Glutamatergic neuron (in vitro differentiated cells): ENCODE measurements around the gene KRTAP17-1. TPM values are rescaled to one million over a fixed set of nuclear protein-coding genes. Genes with fewer than 3 reads are reported as not detected.

Source experiments
- DNase-seq: peaks from one replicate; pipeline ENCODE4 v3.0.0; 2022
- H3K27ac Mint-ChIP-seq: one replicate; pipeline ENCODE4 v1.8.0; 2020; ENCODE audit warnings: mild to moderate bottlenecking, mixed read lengths, inconsistent platforms; ENCODE audit not compliant: unreplicated experiment
- H3K27me3 Mint-ChIP-seq: one replicate; pipeline ENCODE4 v1.8.0; 2020; ENCODE audit warnings: mild to moderate bottlenecking, moderate library complexity, mixed read lengths, inconsistent platforms; ENCODE audit not compliant: unreplicated experiment
- H3K36me3 Mint-ChIP-seq: one replicate; pipeline ENCODE4 v1.8.0; 2020; ENCODE audit warnings: mild to moderate bottlenecking, mixed read lengths, inconsistent platforms; ENCODE audit not compliant: unreplicated experiment
- H3K4me1 Mint-ChIP-seq: one replicate; pipeline ENCODE4 v1.8.0; 2020; ENCODE audit warnings: mild to moderate bottlenecking, low read depth, mixed read lengths, inconsistent platforms; ENCODE audit not compliant: unreplicated experiment
- H3K4me3 Mint-ChIP-seq: one replicate; pipeline ENCODE4 v1.8.0; 2020; ENCODE audit warnings: mild to moderate bottlenecking, mixed read lengths, inconsistent platforms; ENCODE audit not compliant: unreplicated experiment
- H3K9me3 Mint-ChIP-seq: one replicate; pipeline ENCODE4 v1.8.0; 2020; ENCODE audit warnings: mild to moderate bottlenecking, moderate library complexity, mixed read lengths, inconsistent platforms; ENCODE audit not compliant: unreplicated experiment
- total RNA-seq: library from RNA; stranded (reverse); fragmentation: NEBNext Ultra II Directional; extraction: Animal tissue kit (Norgen Biotek cat#: 25700); gene quantifications from one replicate; pipeline ENCODE4 v1.2.1, GENCODE V29; 2021; ENCODE audit not compliant: unreplicated experiment
- TF ChIP-seq, protein P1 (sequence below): fragments of 200-600 bp; sonication (generic); IDR thresholded peaks from one replicate; pipeline ENCODE4 v1.5.0; 2021; ENCODE audit not compliant: partially characterized antibody, unreplicated experiment

KRTAP17-1 gene
- total RNA-seq, 1 donor from 2014 or later: not detected

- no peak overlapping the region for H3K4me3 Mint-ChIP-seq
- peaks cover 4% of the 10 kb centered on the region for H3K36me3 Mint-ChIP-seq
- TF ChIP-seq, protein P1, sequence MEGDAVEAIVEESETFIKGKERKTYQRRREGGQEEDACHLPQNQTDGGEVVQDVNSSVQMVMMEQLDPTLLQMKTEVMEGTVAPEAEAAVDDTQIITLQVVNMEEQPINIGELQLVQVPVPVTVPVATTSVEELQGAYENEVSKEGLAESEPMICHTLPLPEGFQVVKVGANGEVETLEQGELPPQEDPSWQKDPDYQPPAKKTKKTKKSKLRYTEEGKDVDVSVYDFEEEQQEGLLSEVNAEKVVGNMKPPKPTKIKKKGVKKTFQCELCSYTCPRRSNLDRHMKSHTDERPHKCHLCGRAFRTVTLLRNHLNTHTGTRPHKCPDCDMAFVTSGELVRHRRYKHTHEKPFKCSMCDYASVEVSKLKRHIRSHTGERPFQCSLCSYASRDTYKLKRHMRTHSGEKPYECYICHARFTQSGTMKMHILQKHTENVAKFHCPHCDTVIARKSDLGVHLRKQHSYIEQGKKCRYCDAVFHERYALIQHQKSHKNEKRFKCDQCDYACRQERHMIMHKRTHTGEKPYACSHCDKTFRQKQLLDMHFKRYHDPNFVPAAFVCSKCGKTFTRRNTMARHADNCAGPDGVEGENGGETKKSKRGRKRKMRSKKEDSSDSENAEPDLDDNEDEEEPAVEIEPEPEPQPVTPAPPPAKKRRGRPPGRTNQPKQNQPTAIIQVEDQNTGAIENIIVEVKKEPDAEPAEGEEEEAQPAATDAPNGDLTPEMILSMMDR: no peak
- peaks cover 8% of the 10 kb centered on the region for H3K27me3 Mint-ChIP-seq
- peaks cover 3% of the 10 kb centered on the region for H3K4me1 Mint-ChIP-seq
- DNase-seq: no peak
- peaks cover 5% of the 10 kb centered on the region for H3K9me3 Mint-ChIP-seq
- no peak overlapping the region for H3K27ac Mint-ChIP-seq
Observed at GRCh38 chr17:41302981-41303380, 12.5 kb downstream of the KRTAP17-1 start.

GRCh38 chr17:41301916-41302901 lies 13.3 kb downstream of the KRTAP17-1 start, which contains the start of gene KRTAP29-1:
Gene KRTAP29-1 (minus strand): TSS chr17:41302851. CDS start chr17:41302851, 0 bp downstream.
- Mint-ChIP-seq H3K9me3 (no peaks in the 10 kb centered on the region), H3K4me1 (no peaks in the 10 kb centered on the region), H3K36me3 (no peaks in the 10 kb centered on the region), H3K27ac (no peak within 1 kb of the TSS), H3K4me3 (no peak within 1 kb of the TSS), H3K27me3 (peaks cover 4% of the 10 kb centered on the region)
- TF ChIP-seq, protein P1: no peak
- no peak for DNase-seq

DNA sequence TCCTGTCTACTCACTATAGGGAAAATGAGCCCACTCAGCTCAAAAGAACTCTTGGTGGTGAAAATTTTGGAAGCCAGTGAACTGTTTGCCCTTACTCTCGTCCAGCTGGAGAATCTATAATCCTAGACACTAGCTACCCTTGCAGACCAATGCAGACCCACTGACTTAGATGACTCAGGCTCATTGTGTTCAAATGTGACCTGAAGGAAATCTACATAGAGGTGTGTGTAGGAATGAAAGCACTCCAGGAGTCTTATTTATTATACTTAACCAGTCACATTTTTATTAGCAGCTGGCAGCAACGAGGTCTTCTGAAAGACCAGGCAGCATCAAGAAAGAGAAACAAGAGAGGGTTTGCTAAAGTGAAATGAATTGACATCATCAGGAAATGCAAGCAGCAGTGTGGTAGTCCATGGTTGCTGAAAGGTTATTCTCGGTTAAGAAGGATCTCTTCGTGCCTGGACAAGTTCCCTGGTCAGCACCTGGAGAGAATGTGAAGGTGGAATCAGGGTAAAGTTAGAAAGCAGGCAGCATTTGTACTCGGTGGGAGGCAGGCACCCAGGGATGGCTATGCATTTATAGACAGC lies 14.2 kb downstream of the KRTAP17-1 start:
- no peaks in the 10 kb centered on the region for H3K36me3 Mint-ChIP-seq
- no peaks in the 10 kb centered on the region for H3K9me3 Mint-ChIP-seq
- no peak for DNase-seq
- TF ChIP-seq, protein P1: no peak
- H3K4me1 Mint-ChIP-seq: no peaks in the 10 kb centered on the region
- no peak overlapping the region for H3K27ac Mint-ChIP-seq
- peaks cover 4% of the 10 kb centered on the region for H3K27me3 Mint-ChIP-seq
- no peak overlapping the region for H3K4me3 Mint-ChIP-seq

DNA sequence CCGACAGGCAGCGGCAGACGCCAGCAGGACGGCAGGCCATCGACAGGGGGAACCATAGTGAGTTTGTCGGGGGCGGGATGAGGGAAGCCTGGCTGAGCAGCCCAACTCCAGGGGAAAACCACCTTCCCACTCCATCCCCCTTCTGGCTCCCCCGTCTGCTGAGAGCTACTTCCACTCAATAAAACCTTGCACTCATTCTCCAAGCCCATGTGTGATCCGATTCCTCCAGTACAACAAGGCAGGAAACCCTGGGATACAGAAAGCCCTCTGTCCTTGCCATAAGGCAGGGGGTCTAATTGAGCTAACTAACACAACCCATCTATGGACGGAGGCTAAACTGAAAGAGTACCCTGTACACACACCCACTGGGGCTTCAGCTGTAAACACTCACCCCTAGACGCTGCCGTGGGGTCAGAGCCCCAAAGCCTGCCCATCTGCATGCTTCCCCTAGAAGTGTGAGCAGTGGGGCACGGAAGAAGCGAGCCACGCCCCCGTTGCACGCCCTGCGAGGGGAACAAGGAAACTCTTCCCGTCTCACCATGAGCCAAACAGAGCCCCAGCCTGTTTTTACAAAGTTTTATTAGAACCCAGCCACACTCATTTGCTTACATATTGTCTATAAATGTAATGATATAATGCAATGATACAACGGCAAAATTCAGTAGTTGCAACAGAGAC lies 16.9 kb downstream of the KRTAP17-1 start:
- TF ChIP-seq, protein P1: no peak
- Mint-ChIP-seq H3K27ac (no peak overlapping the region), H3K9me3 (no peaks in the 10 kb centered on the region), H3K27me3 (peaks cover 4% of the 10 kb centered on the region), H3K36me3 (no peaks in the 10 kb centered on the region), H3K4me3 (no peak overlapping the region), H3K4me1 (no peaks in the 10 kb centered on the region)
- DNase-seq: no peak
